OCI-LY7 (cell line): Measurements from ENCODE around the gene TRAM2. TPM values are rescaled to one million over a fixed set of nuclear protein-coding genes. Genes with fewer than 3 reads are reported as not detected.

ENCODE experiments used
- BruUV-seq: library from RNA; stranded (reverse); fragments of 400-500 nt; replicated peaks from 2 replicates; lab custom pipeline; 2021; lab: Mats Ljungman, UMichigan
- CTCF ChIA-PET: fragments of 300-600 bp; sonication (Branson Sonifier 250); formaldehyde crosslinking; loops from one replicate; lab custom pipeline; 2022; ENCODE audit warnings: antibody characterized with exemption; ENCODE audit not compliant: unreplicated experiment; lab: Charles Lee
- POLR2A ChIA-PET: fragments of 300-600 bp; sonication (Branson Sonifier 250); formaldehyde crosslinking; loops from one replicate; lab custom pipeline; 2022; ENCODE audit warnings: antibody characterized with exemption; lab: Charles Lee
- DNase-seq: peaks from one replicate; pipeline ENCODE4 v3.0.0-alpha.2; 2015; ENCODE audit warnings: low spot score
- H2AFZ ChIP-seq: fragments of 200-600 bp; sonication (generic), shearing (Covaris generic); 2 replicates; pipeline ENCODE4 v1.6.1; 2014; ENCODE audit warnings: mild to moderate bottlenecking, antibody characterized with exemption, low read length, moderate library complexity
- H3K27ac ChIP-seq: fragments of 200-600 bp; sonication (generic); 2 replicates; pipeline ENCODE4 v1.5.1; 2014; ENCODE audit warnings: mixed run types, low read depth, mild to moderate bottlenecking, moderate library complexity, low read length, inconsistent platforms; ENCODE audit not compliant: poor library complexity, severe bottlenecking
- H3K36me3 ChIP-seq: fragments of 200-600 bp; sonication (generic); 2 replicates; pipeline ENCODE4 v1.6.1; 2014; ENCODE audit warnings: mild to moderate bottlenecking, antibody characterized with exemption, low read length, moderate library complexity, mixed read lengths; ENCODE audit not compliant: insufficient read depth
- H3K4me1 ChIP-seq: fragments of 200-600 bp; sonication (generic); 2 replicates; pipeline ENCODE4 v1.5.1; 2014; ENCODE audit warnings: mild to moderate bottlenecking, low read length; ENCODE audit not compliant: insufficient read depth, poor library complexity, severe bottlenecking
- H3K4me2 ChIP-seq: fragments of 200-600 bp; sonication (generic); 2 replicates; pipeline ENCODE4 v1.6.1; 2014; ENCODE audit warnings: mild to moderate bottlenecking, low read length
- H3K4me3 ChIP-seq: fragments of 200-600 bp; sonication (generic); 2 replicates; pipeline ENCODE4 v1.5.1; 2014; ENCODE audit warnings: mild to moderate bottlenecking, low read depth, low read length; ENCODE audit not compliant: poor library complexity, severe bottlenecking
- H3K79me2 ChIP-seq: fragments of 200-600 bp; sonication (generic); 2 replicates; pipeline ENCODE4 v1.6.1; 2016; ENCODE audit warnings: low read depth, mild to moderate bottlenecking, low read length, moderate library complexity, mixed read lengths; ENCODE audit not compliant: insufficient read depth
- H3K9me2 ChIP-seq: fragments of 200-600 bp; sonication (generic); 2 replicates; pipeline ENCODE4 v1.6.1; 2016; ENCODE audit warnings: mild to moderate bottlenecking, low read length, mixed read lengths; ENCODE audit not compliant: insufficient read depth
- H3K9me3 ChIP-seq: fragments of 200-600 bp; sonication (generic); 2 replicates; pipeline ENCODE4 v1.6.1; 2014; ENCODE audit warnings: mild to moderate bottlenecking, mixed run types, low read length, mixed read lengths
- H4K20me1 ChIP-seq: fragments of 200-600 bp; sonication (generic); 2 replicates; pipeline ENCODE4 v1.6.1; 2014; ENCODE audit warnings: mild to moderate bottlenecking, antibody characterized with exemption, low read length, moderate library complexity, mixed read lengths; ENCODE audit not compliant: insufficient read depth
- CTCF ChIP-seq: fragments of 200-600 bp; sonication (generic); conservative IDR thresholded peaks from 2 replicates; pipeline ENCODE4 v1.5.1; 2014; ENCODE audit warnings: mild to moderate bottlenecking, antibody characterized with exemption, low read length, moderate library complexity, mixed read lengths
- EZH2phosphoT487 ChIP-seq: fragments of 200-600 bp; sonication (generic); IDR thresholded peaks from 2 replicates; pipeline ENCODE4 v1.6.1; 2018; ENCODE audit warnings: low read depth, borderline replicate concordance, mild to moderate bottlenecking, mixed run types, antibody characterized with exemption, low read length, moderate library complexity, mixed read lengths
- intact Hi-C: fragments of 100-400 bp; cut with micrococcal nuclease; formaldehyde crosslinking; loops from one replicate; pipeline ENCODE4 v1.10.0; 2022; ENCODE audit not compliant: unreplicated experiment
- total RNA-seq, 2 experiments: library from RNA; depleted of rRNA in 1 of 2; stranded (reverse); fragments of >200 nt in 1 of 2; shearing (Covaris generic) in 1 of 2; gene quantifications; 2 replicates each; pipeline ENCODE4 v1.2.3, GENCODE V29; 2014 to 2022

TRAM2 gene
- total RNA-seq, 2 experiments from 2014 or later, result 19.3 to 38.2 TPM

- TF ChIP-seq EZH2phosphoT487 (no peak), CTCF (no peak)
- H4K20me1 ChIP-seq, result no peaks in the 10 kb centered on the region
- CTCF ChIA-PET, result no interaction called here
- H3K79me2 ChIP-seq, result peaks cover 5% of the 10 kb centered on the region; the same call in 1 of the 2 replicates
- H3K4me3 ChIP-seq, result no peak overlapping the region
- intact Hi-C loops, result no loop called here
- H3K4me1 ChIP-seq, result peaks cover 11% of the 10 kb centered on the region
- no TSS peak for BruUV-seq
- POLR2A ChIA-PET, result no interaction called here
- H3K9me2 ChIP-seq, result no peaks in the 10 kb centered on the region
- no peak overlapping the region for H3K4me2 ChIP-seq
- no peak for DNase-seq
- no peaks in the 10 kb centered on the region for H3K9me3 ChIP-seq
- H2AFZ ChIP-seq, result no peak overlapping the region
- H3K27ac ChIP-seq, result no peak overlapping the region
- peaks cover 61% of the 10 kb centered on the region for H3K36me3 ChIP-seq
Measured at GRCh38 chr6:52517502-52518278, 59.2 kb downstream of the TRAM2 start.

- H3K4me1 ChIP-seq, result peaks cover 3% of the 10 kb centered on the region
- no peak overlapping the region for H3K4me2 ChIP-seq
- H3K9me2 ChIP-seq, result no peaks in the 10 kb centered on the region
- no TSS peak for BruUV-seq
- TF ChIP-seq EZH2phosphoT487, result no peak
- H4K20me1 ChIP-seq, result no peaks in the 10 kb centered on the region
- no peak overlapping the region for H2AFZ ChIP-seq
- H3K4me3 ChIP-seq, result no peak overlapping the region
- ChIA-PET POLR2A (no interaction called here), CTCF (no interaction called here)
- DNase-seq, result no peak
- no peaks in the 10 kb centered on the region for H3K9me3 ChIP-seq
- no peaks in the 10 kb centered on the region; the same call in 1 of the 2 replicates for H3K79me2 ChIP-seq
- H3K27ac ChIP-seq, result no peak overlapping the region
- intact Hi-C loops, result no loop called here
- H3K36me3 ChIP-seq, result peaks cover 69% of the 10 kb centered on the region
Measured at GRCh38 chr6:52516943-52517342, 59.9 kb downstream of the TRAM2 start.

GRCh38 chr6:52516269-52516668, 60.6 kb downstream of the TRAM2 start:
- ChIA-PET CTCF (no interaction called here), POLR2A (interaction anchor here (1.1 kb wide), 1 partner anchor 20 kb away, joined by 3 read pairs; no protein-coding TSS in a partner anchor)
- Histone ChIP-seq H3K4me3 (no peak overlapping the region), H3K4me1 (no peaks in the 10 kb centered on the region), H4K20me1 (no peaks in the 10 kb centered on the region), H2AFZ (no peak overlapping the region), H3K79me2 (no peaks in the 10 kb centered on the region), H3K9me2 (no peaks in the 10 kb centered on the region), H3K9me3 (no peaks in the 10 kb centered on the region), H3K4me2 (no peak overlapping the region), H3K27ac (no peak overlapping the region), H3K36me3 (peaks cover 76% of the 10 kb centered on the region)
- intact Hi-C loops, result no loop called here
- no peak for TF ChIP-seq CTCF
- no peak for TF ChIP-seq EZH2phosphoT487
- no TSS peak for BruUV-seq
- DNase-seq, result no peak
